ENCODE results near the gene MYO7A. TPM values are rescaled to one million over a fixed set of nuclear protein-coding genes. Genes with fewer than 3 reads are reported as not detected.
A peak's percentile ranks its signal among the peaks of the same experiment; 100 is the strongest.

The MYO7A gene
- total RNA-seq, 1 donor from 2014 or later = not detected

DNA sequence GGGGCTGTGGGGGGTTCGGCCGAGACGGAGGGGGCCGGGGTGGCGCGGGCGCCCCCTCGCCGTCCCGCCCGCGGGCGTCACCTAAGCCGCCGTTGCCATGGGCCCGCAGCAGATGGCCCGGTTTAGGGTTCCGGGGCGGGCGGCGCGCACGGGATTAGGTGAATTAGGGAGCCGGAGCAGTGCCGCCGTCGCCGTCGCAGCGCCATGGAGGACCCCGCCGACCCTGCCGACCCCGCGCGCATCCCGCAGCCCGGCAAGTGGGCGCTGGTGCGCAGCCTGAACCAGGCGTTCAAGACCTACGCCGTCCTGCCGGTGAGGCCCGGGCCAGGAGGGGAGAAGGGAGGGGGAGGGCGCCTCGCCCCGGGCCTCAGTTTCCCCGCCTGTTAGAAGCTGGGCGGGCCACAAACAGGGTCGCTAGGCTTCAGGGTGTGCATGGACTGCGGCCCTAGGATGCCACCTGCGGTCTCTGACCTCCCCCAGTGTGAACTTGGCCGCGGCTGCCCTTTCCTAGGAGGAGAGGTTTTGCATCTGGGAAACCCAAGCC lies 10.1 kb downstream of the MYO7A start:
- Mint-ChIP-seq H3K4me1 (ENCODE audit: unreplicated experiment) (peaks cover 18% of the 10 kb centered on the region), H3K27ac (ENCODE audit: unreplicated experiment) (no peak overlapping the region), H3K36me3 (ENCODE audit: unreplicated experiment) (no peaks in the 10 kb centered on the region), H3K4me3 (ENCODE audit: unreplicated experiment) (no peak overlapping the region), H3K9me3 (ENCODE audit: unreplicated experiment) (no peaks in the 10 kb centered on the region), H3K27me3 (ENCODE audit: unreplicated experiment) (no peaks in the 10 kb centered on the region)
- no peak for DNase-seq (ENCODE audit: extremely low spot score, unreplicated experiment)
- TF ChIP-seq, protein P1, sequence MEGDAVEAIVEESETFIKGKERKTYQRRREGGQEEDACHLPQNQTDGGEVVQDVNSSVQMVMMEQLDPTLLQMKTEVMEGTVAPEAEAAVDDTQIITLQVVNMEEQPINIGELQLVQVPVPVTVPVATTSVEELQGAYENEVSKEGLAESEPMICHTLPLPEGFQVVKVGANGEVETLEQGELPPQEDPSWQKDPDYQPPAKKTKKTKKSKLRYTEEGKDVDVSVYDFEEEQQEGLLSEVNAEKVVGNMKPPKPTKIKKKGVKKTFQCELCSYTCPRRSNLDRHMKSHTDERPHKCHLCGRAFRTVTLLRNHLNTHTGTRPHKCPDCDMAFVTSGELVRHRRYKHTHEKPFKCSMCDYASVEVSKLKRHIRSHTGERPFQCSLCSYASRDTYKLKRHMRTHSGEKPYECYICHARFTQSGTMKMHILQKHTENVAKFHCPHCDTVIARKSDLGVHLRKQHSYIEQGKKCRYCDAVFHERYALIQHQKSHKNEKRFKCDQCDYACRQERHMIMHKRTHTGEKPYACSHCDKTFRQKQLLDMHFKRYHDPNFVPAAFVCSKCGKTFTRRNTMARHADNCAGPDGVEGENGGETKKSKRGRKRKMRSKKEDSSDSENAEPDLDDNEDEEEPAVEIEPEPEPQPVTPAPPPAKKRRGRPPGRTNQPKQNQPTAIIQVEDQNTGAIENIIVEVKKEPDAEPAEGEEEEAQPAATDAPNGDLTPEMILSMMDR (IDR thresholded peaks at IDR 0.05) = no peak

- peaks cover 18% of the 10 kb centered on the region for H3K4me1 Mint-ChIP-seq (ENCODE audit: unreplicated experiment)
- DNase-seq (ENCODE audit: extremely low spot score, unreplicated experiment) = no peak
- TF ChIP-seq, protein P1 (IDR thresholded peaks at IDR 0.05) = no peak
- H3K4me3 Mint-ChIP-seq (ENCODE audit: unreplicated experiment) = no peak overlapping the region
- H3K9me3 Mint-ChIP-seq (ENCODE audit: unreplicated experiment) = no peaks in the 10 kb centered on the region
- H3K27ac Mint-ChIP-seq (ENCODE audit: unreplicated experiment) = no peak overlapping the region
- H3K36me3 Mint-ChIP-seq (ENCODE audit: unreplicated experiment) = no peaks in the 10 kb centered on the region
- H3K27me3 Mint-ChIP-seq (ENCODE audit: unreplicated experiment) = no peaks in the 10 kb centered on the region
Measured at GRCh38 chr11:77139201-77139600, 11.2 kb downstream of the MYO7A start.

DNA sequence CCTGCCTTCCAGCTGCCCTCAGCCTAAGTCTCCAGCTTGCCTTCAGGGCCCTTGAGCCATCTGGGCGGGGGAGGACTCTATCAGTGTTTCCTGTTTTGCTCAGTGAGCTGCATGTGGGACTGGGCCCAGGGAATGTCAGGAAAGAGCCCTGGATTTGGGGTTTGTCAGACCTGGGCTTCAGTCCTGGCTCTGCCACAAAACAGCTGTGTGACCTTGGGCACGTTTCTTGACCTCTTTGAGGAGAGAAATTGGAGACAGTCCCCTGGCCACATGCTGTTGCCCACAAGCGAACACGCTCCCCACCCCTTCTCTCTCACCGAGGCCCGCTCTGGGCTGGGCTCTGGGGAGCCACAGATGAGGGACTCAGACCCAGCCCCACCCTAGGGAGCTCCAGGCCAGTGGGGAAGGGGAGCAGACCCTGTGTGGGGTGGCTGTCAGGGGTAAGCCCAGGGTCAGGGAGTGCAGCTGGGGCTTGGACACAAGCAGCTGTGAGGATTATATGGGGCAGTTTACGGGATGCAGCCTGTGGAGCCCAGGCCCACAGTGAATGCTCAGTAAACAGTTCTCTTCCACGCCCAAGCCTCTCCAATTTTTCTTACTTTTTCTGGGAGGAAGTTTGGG lies 12.3 kb downstream of the MYO7A start:
- DNase-seq (ENCODE audit: extremely low spot score, unreplicated experiment) = no peak
- no peaks in the 10 kb centered on the region for H3K27me3 Mint-ChIP-seq (ENCODE audit: unreplicated experiment)
- H3K36me3 Mint-ChIP-seq (ENCODE audit: unreplicated experiment) = no peaks in the 10 kb centered on the region
- peak overlapping the region; percentile 62 for H3K27ac Mint-ChIP-seq (ENCODE audit: unreplicated experiment)
- TF ChIP-seq, protein P1 (IDR thresholded peaks at IDR 0.05) = no peak
- H3K9me3 Mint-ChIP-seq (ENCODE audit: unreplicated experiment) = no peaks in the 10 kb centered on the region
- peaks cover 18% of the 10 kb centered on the region for H3K4me1 Mint-ChIP-seq (ENCODE audit: unreplicated experiment)
- no peak overlapping the region for H3K4me3 Mint-ChIP-seq (ENCODE audit: unreplicated experiment)

DNA sequence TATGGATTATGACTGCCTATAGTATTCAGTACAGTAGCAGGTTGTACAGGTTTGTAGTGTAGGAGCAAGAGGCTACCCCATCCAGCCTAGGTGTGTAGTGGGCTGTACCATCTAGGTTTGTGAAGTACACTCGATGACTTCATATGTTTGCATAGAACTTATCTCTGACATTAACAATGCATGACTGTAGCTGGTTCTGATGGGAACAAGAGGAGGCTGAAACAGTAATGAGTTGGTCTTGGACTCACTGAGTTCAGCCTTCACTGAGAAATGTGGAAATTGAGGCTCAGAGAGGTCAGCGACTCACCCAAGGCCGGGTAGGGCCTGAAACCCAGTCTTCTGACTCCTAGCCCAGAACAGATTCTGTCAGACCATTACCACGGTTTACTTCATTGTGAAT lies 13.0 kb downstream of the MYO7A start:
- DNase-seq (ENCODE audit: extremely low spot score, unreplicated experiment) = no peak
- H3K4me3 Mint-ChIP-seq (ENCODE audit: unreplicated experiment) = no peak overlapping the region

GRCh38 chr11:77141475-77141874 lies 13.4 kb downstream of the MYO7A start:
- Mint-ChIP-seq H3K36me3 (ENCODE audit: unreplicated experiment) (no peaks in the 10 kb centered on the region), H3K27me3 (ENCODE audit: unreplicated experiment) (peaks cover 2% of the 10 kb centered on the region), H3K4me3 (ENCODE audit: unreplicated experiment) (no peak overlapping the region), H3K27ac (ENCODE audit: unreplicated experiment) (no peak overlapping the region), H3K9me3 (ENCODE audit: unreplicated experiment) (no peaks in the 10 kb centered on the region), H3K4me1 (ENCODE audit: unreplicated experiment) (peaks cover 12% of the 10 kb centered on the region)
- TF ChIP-seq, protein P1 (IDR thresholded peaks at IDR 0.05) = no peak
- no peak for DNase-seq (ENCODE audit: extremely low spot score, unreplicated experiment)

More for the DNA sequence above, 13.0 kb downstream of the MYO7A start:
- Mint-ChIP-seq H3K4me1 (ENCODE audit: unreplicated experiment) (peaks cover 15% of the 10 kb centered on the region), H3K27me3 (ENCODE audit: unreplicated experiment) (peaks cover under 1% of the 10 kb centered on the region), H3K9me3 (ENCODE audit: unreplicated experiment) (no peaks in the 10 kb centered on the region), H3K27ac (ENCODE audit: unreplicated experiment) (no peak overlapping the region), H3K36me3 (ENCODE audit: unreplicated experiment) (no peaks in the 10 kb centered on the region)
- TF ChIP-seq, protein P1 (IDR thresholded peaks at IDR 0.05) = no peak
